ENCODE results near the gene WIPI1. TPM values are rescaled to one million over a fixed set of nuclear protein-coding genes. Genes with fewer than 3 reads are reported as not detected.

Gene WIPI1
- total and polyA plus RNA-seq, 10 of the 15 experiments (the other 5 are each of a cell fraction or from before 2014, with no cell fraction given), result 6.5 to 44.5 (median 26.2) TPM

GRCh38 chr17:68422821-68423220 is 34.5 kb downstream of the WIPI1 start:
- Histone ChIP-seq H4K20me1 (ENCODE audit: control insufficient read depth, insufficient read depth) (no peaks in the 10 kb centered on the region), H3K4me2 (ENCODE audit: control insufficient read depth, insufficient read depth) (no peak overlapping the region), H3K9me3 (replicated peaks; ENCODE audit: control insufficient read depth, insufficient read depth, low read length) (no peaks in the 10 kb centered on the region), H3K79me2 (ENCODE audit: control insufficient read depth, insufficient read depth, low read length) (no peaks in the 10 kb centered on the region), H3K36me3 (ENCODE audit: control insufficient read depth in 2 of 2, insufficient read depth in 2 of 2, low read length in 1 of 2) (peaks cover 0 to 3% of the 10 kb centered on the region in 2 experiments; a peak in 2 of 4 replicates), H3K4me1 (ENCODE audit: control insufficient read depth, insufficient read depth, low read length) (no peaks in the 10 kb centered on the region), H2AFZ (ENCODE audit: control insufficient read depth, low read depth, low read length) (no peak overlapping the region), H3K4me3 (no peak overlapping the region), H3K9ac (ENCODE audit: control insufficient read depth, insufficient read depth, low read length) (no peak overlapping the region), H3K27ac (ENCODE audit: control insufficient read depth, insufficient read depth) (no peak overlapping the region), H3K27me3 (replicated peaks in 1 of 2; ENCODE audit: control insufficient read depth in 2 of 2, insufficient read depth in 2 of 2, low read length in 1 of 2) (no peaks in the 10 kb centered on the region)
- ATAC-seq (no peak), FAIRE-seq (no peak), DNase-seq (ENCODE audit: low read depth, low spot score) (no peak)
- in situ Hi-C loops (cut with MboI), result no loop called here
- WGBS (ENCODE audit: insufficient coverage, insufficient replicate concordance, low lambda C conversion rate, missing lambda C conversion rate), result 87% methylated on average over 8 of the region's 8 CpGs
- ChIA-PET RAD21 (ENCODE audit: unreplicated experiment) (no interaction called here), POLR2A (no interaction called here), CTCF (interaction anchor here (0.6 kb wide), 1 partner anchor 222 kb away, joined by 3 read pairs; no protein-coding TSS in a partner anchor), SMC1A (ENCODE audit: uncharacterized antibody, unreplicated experiment) (no interaction called here)
- TF ChIP-seq NFYB (IDR thresholded peaks at IDR 0.05; ENCODE audit: insufficient read depth, low read depth, low read length), result no peak
- no peak for TF ChIP-seq HDAC6 (IDR thresholded peaks at IDR 0.05; ENCODE audit: unreplicated experiment)
- TF ChIP-seq USF2 (IDR thresholded peaks at IDR 0.05; ENCODE audit: borderline replicate concordance, low read depth, low read length), result no peak
- no peak for TF ChIP-seq BCL11A (IDR thresholded peaks at IDR 0.05; ENCODE audit: low read depth, low read length)
- no peak for TF ChIP-seq CHD1 (IDR thresholded peaks at IDR 0.05; ENCODE audit: low read depth, low read length)
- TF ChIP-seq IRF3 (IDR thresholded peaks at IDR 0.05), result no peak
- no peak for TF ChIP-seq MTA2 (IDR thresholded peaks at IDR 0.05; ENCODE audit: low read depth)
- no peak for TF ChIP-seq JUND (IDR thresholded peaks at IDR 0.05; ENCODE audit: low read depth, low read length)
- no peak for TF ChIP-seq E2F4 (IDR thresholded peaks at IDR 0.05; ENCODE audit: low read depth, low read length)
- TF ChIP-seq ZNF384 (IDR thresholded peaks at IDR 0.05; ENCODE audit: borderline replicate concordance, low read depth, low read length), result no peak
- TF ChIP-seq HDGF (IDR thresholded peaks at IDR 0.05), result no peak
- no peak for TF ChIP-seq IKZF2 (IDR thresholded peaks at IDR 0.05)
- TF ChIP-seq CEBPB (IDR thresholded peaks at IDR 0.05; ENCODE audit: borderline replicate concordance in 1 of 2, low read depth in 2 of 2, low read length in 2 of 2), result no peak
- no peak for TF ChIP-seq ZNF207 (IDR thresholded peaks at IDR 0.05; ENCODE audit: borderline replicate concordance)
- TF ChIP-seq DPF2 (IDR thresholded peaks at IDR 0.05), result no peak
- TF ChIP-seq BACH1 (IDR thresholded peaks at IDR 0.05; ENCODE audit: borderline replicate concordance), result no peak
- TF ChIP-seq NBN (IDR thresholded peaks at IDR 0.05), result no peak
- no peak for TF ChIP-seq EP300 (IDR thresholded peaks at IDR 0.05; ENCODE audit: borderline replicate concordance in 1 of 2, control insufficient read depth in 1 of 2, low read depth in 2 of 2, low read length in 2 of 2)
- no peak for TF ChIP-seq SUZ12 (IDR thresholded peaks at IDR 0.05; ENCODE audit: unreplicated experiment)
- no peak for TF ChIP-seq REST (IDR thresholded peaks at IDR 0.05; ENCODE audit: low read depth, low read length)
- intact Hi-C loops (cut with micrococcal nuclease; ENCODE audit: unreplicated experiment), result no loop called here
- no TSS peak for BruUV-seq (replicated peaks)
